DMS153 treated with DMSO at 0.1 percent for 48 hours (cell line): ENCODE results near the gene PIM3.

Experiments used
- DNase-seq: peaks from one replicate; lab custom pipeline; 2025; ENCODE audit not compliant: unreplicated experiment; lab: John Stamatoyannopoulos, UW

The PIM3 gene

GRCh38 chr22:49954991-49955580, 5.5 kb upstream of the PIM3 start:
- no peak for DNase-seq

GRCh38 chr22:49955581-49956417, 4.8 kb upstream of the PIM3 start:
- no peak for DNase-seq

GRCh38 chr22:49956418-49956770, 4.2 kb upstream of the PIM3 start:
- DNase-seq = no peak

GRCh38 chr22:49956914-49957825, 3.4 kb upstream of the PIM3 start:
- no peak for DNase-seq

- no peak for DNase-seq
Measured at GRCh38 chr22:49957826-49958365, 2.7 kb upstream of the PIM3 start.

GRCh38 chr22:49958366-49958921, 2.1 kb upstream of the PIM3 start:
- DNase-seq = no peak

GRCh38 chr22:49958931-49959781, 1.4 kb upstream of the PIM3 start:
- DNase-seq = no peak

GRCh38 chr22:49959782-49960158, 802 bp upstream of the PIM3 start:
- no peak for DNase-seq

- DNase-seq = no peak
Measured at GRCh38 chr22:49961005-49961600, 531 bp downstream of the PIM3 start.

GRCh38 chr22:49961601-49962011, 1.0 kb downstream of the PIM3 start:
- DNase-seq = no peak

- DNase-seq = peak; percentile 48
Measured at GRCh38 chr22:49962012-49962750, 1.6 kb downstream of the PIM3 start.

GRCh38 chr22:49962751-49963646, 2.4 kb downstream of the PIM3 start:
- DNase-seq = no peak

- no peak for DNase-seq
Measured at GRCh38 chr22:49963647-49964026, 3.1 kb downstream of the PIM3 start.

- DNase-seq = no peak
Measured at GRCh38 chr22:49964136-49965090, 3.8 kb downstream of the PIM3 start.

GRCh38 chr22:49965091-49966040, 4.8 kb downstream of the PIM3 start:
- DNase-seq = no peak
